Measurements from ENCODE around the gene STAP1.

Gene STAP1

DNA sequence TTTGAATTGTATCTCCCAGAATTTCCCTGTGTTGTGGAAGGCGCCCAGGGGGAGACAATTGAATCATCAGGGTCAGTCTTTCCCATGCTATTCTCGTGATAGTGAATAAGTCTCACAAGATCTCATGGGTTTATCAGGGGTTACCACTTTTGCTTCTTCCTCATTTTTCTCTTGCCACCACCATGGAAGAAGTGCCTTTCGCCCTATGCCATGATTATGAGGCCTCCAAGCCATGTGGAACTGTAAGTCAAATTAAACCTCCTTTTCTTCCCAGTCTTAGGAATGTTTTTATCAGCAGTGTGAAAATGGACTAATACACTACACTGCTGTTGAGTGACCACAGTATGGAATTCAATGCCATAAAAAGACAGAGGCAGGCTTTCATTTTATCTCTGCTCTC is 25.4 kb upstream of the STAP1 start:
- TF ChIP-seq CTCF (IDR thresholded peaks at IDR 0.05): no peak

DNA sequence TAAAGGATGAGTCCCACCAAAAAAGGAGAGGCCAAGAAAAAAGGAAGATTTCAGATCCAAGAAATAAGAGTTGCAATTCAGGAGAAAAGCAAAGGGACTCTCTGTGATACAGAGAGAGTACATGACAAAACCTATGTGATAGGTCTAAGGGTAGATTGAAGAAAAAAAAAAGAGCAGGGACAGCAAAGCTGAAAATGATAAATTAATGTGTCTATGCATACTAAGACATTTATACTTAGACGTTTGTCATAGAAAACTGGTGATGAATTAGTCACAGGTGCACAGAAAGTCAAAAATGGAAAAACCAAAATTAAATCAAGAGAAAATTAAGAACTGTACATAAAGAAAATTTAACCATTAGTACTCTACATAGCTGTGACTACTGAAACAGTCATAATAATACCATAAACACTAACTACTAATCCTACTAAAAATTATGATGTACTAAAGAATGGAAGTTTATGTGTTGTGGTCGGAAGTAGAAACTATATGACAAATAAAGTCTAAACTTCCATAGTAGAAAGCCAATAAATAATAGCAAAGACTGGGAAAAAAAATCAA is 23.2 kb upstream of the STAP1 start:
- TF ChIP-seq CTCF (IDR thresholded peaks at IDR 0.05): no peak

GRCh38 chr4:67539830-67540229 is 18.7 kb upstream of the STAP1 start:
- no peak for TF ChIP-seq CTCF (IDR thresholded peaks at IDR 0.05)

- no peak for TF ChIP-seq CTCF (IDR thresholded peaks at IDR 0.05)
These were observed 16.5 kb upstream of the STAP1 start for GRCh38 chr4:67542076-67542475.

GRCh38 chr4:67545199-67546003 is 13.1 kb upstream of the STAP1 start, which contains the start of gene CENPC:
Gene CENPC (minus strand): TSS chr4:67545503. CDS start chr4:67545355, 148 bp downstream.
- no peak for TF ChIP-seq CTCF (IDR thresholded peaks at IDR 0.05)

GRCh38 chr4:67546004-67546356 is 12.5 kb upstream of the STAP1 start:
- TF ChIP-seq CTCF (IDR thresholded peaks at IDR 0.05): no peak

DNA sequence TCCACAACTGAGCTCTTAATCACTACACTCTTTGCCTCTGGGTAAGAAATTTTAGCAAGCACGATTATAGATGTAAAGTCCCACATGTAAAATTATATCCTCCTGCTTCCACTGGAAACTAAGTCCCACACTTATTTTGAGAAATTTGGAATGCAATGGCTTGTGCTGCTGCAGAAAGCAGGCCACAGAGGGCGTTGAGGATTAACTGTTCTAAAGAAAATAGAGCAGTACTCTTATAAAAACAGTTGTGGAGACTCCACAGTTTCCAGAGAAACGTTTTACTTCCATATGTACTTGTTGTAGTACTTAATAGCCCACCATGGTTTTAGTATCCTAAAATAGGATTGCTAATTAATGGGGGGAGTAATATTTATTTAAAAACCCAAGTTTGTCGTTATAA is 11.6 kb upstream of the STAP1 start:
- TF ChIP-seq CTCF (IDR thresholded peaks at IDR 0.05): no peak
